ENCODE data around the gene DLX4. TPM values are rescaled to one million over a fixed set of nuclear protein-coding genes. Genes with fewer than 3 reads are reported as not detected.

DLX4 gene
- total RNA-seq, 1 experiment from 2014 or later, result 0.44 TPM

- Histone ChIP-seq H3K9ac (ENCODE audit: low read length) (no peak overlapping the region), H3K9me3 (ENCODE audit: low read length) (no peaks in the 10 kb centered on the region), H4K20me1 (ENCODE audit: low read length) (no peaks in the 10 kb centered on the region), H3K27me3 (ENCODE audit: low read length) (peaks cover 69% of the 10 kb centered on the region), H3F3A (ENCODE audit: low read length, unreplicated experiment) (no peaks in the 10 kb centered on the region), H3K36me3 (ENCODE audit: low read depth, low read length) (no peaks in the 10 kb centered on the region), H3K79me2 (ENCODE audit: low read length) (no peaks in the 10 kb centered on the region), H3K4me2 (ENCODE audit: low read length) (no peak overlapping the region), H3K9me2 (replicated peaks; ENCODE audit: low read length) (no peaks in the 10 kb centered on the region), H3K4me3 (ENCODE audit: low read length) (no peak overlapping the region), H2AFZ (ENCODE audit: low read length) (no peak overlapping the region), H3K4me1 (ENCODE audit: insufficient read depth, low read length) (no peaks in the 10 kb centered on the region), H3K27ac (ENCODE audit: low read length) (no peak overlapping the region)
- CTCF ChIA-PET, result no interaction called here
- POLR2A ChIA-PET (ENCODE audit: unreplicated experiment), result no interaction called here
- DNase-seq, result no peak
- TF ChIP-seq EZH2 (IDR thresholded peaks at IDR 0.05; ENCODE audit: low read length, unreplicated experiment) (no peak), EZH2phosphoT487 (IDR thresholded peaks at IDR 0.05; ENCODE audit: borderline replicate concordance, low read length) (no peak), CTCF (conservative IDR thresholded peaks at IDR 0.05; ENCODE audit: low read depth, low read length) (no peak)
- intact Hi-C loops (cut with micrococcal nuclease), result no loop called here
- BruUV-seq (replicated peaks), result no TSS peak
- peak; percentile 23 for ATAC-seq
Observed at GRCh38 chr17:49972486-49973270, 3.7 kb downstream of the DLX4 start.

GRCh38 chr17:49973271-49973615 lies 4.3 kb downstream of the DLX4 start:
- H3K4me3 ChIP-seq (ENCODE audit: low read length), result no peak overlapping the region
- no peaks in the 10 kb centered on the region for H3K9me3 ChIP-seq (ENCODE audit: low read length)
- DNase-seq (no peak), ATAC-seq (no peak)
- TF ChIP-seq EZH2 (IDR thresholded peaks at IDR 0.05; ENCODE audit: low read length, unreplicated experiment) (no peak), EZH2phosphoT487 (IDR thresholded peaks at IDR 0.05; ENCODE audit: borderline replicate concordance, low read length) (no peak), CTCF (conservative IDR thresholded peaks at IDR 0.05; ENCODE audit: low read depth, low read length) (no peak)
- intact Hi-C loops (cut with micrococcal nuclease), result no loop called here
- no peaks in the 10 kb centered on the region for H3K9me2 ChIP-seq (replicated peaks; ENCODE audit: low read length)
- no peak overlapping the region for H2AFZ ChIP-seq (ENCODE audit: low read length)
- no peaks in the 10 kb centered on the region for H3K36me3 ChIP-seq (ENCODE audit: low read depth, low read length)
- no TSS peak for BruUV-seq (replicated peaks)
- POLR2A ChIA-PET (ENCODE audit: unreplicated experiment), result no interaction called here
- no peaks in the 10 kb centered on the region for H3K79me2 ChIP-seq (ENCODE audit: low read length)
- no peaks in the 10 kb centered on the region for H4K20me1 ChIP-seq (ENCODE audit: low read length)
- H3K9ac ChIP-seq (ENCODE audit: low read length), result no peak overlapping the region
- H3F3A ChIP-seq (ENCODE audit: low read length, unreplicated experiment), result no peaks in the 10 kb centered on the region
- no peak overlapping the region for H3K4me2 ChIP-seq (ENCODE audit: low read length)
- no peaks in the 10 kb centered on the region for H3K4me1 ChIP-seq (ENCODE audit: insufficient read depth, low read length)
- no peak overlapping the region for H3K27ac ChIP-seq (ENCODE audit: low read length)
- CTCF ChIA-PET, result no interaction called here
- H3K27me3 ChIP-seq (ENCODE audit: low read length), result peaks cover 68% of the 10 kb centered on the region

GRCh38 chr17:49975531-49975930 lies 6.5 kb downstream of the DLX4 start:
- Histone ChIP-seq H3K9me3 (ENCODE audit: low read length) (no peaks in the 10 kb centered on the region), H3K27ac (ENCODE audit: low read length) (no peak overlapping the region), H4K20me1 (ENCODE audit: low read length) (no peaks in the 10 kb centered on the region), H3F3A (ENCODE audit: low read length, unreplicated experiment) (no peaks in the 10 kb centered on the region), H3K27me3 (ENCODE audit: low read length) (peaks cover 55% of the 10 kb centered on the region), H3K4me3 (ENCODE audit: low read length) (no peak overlapping the region), H3K9ac (ENCODE audit: low read length) (no peak overlapping the region), H3K36me3 (ENCODE audit: low read depth, low read length) (no peaks in the 10 kb centered on the region), H2AFZ (ENCODE audit: low read length) (no peak overlapping the region), H3K79me2 (ENCODE audit: low read length) (no peaks in the 10 kb centered on the region), H3K9me2 (replicated peaks; ENCODE audit: low read length) (no peaks in the 10 kb centered on the region), H3K4me1 (ENCODE audit: insufficient read depth, low read length) (no peaks in the 10 kb centered on the region), H3K4me2 (ENCODE audit: low read length) (no peak overlapping the region)
- no TSS peak for BruUV-seq (replicated peaks)
- intact Hi-C loops (cut with micrococcal nuclease), result no loop called here
- no peak for TF ChIP-seq EZH2 (IDR thresholded peaks at IDR 0.05; ENCODE audit: low read length, unreplicated experiment)
- TF ChIP-seq CTCF (conservative IDR thresholded peaks at IDR 0.05; ENCODE audit: low read depth, low read length), result no peak
- TF ChIP-seq EZH2phosphoT487 (IDR thresholded peaks at IDR 0.05; ENCODE audit: borderline replicate concordance, low read length), result no peak
- ChIA-PET POLR2A (ENCODE audit: unreplicated experiment) (no interaction called here), CTCF (no interaction called here)
- ATAC-seq, result no peak
- no peak for DNase-seq
